IMR-90 (cell line): ENCODE data around the gene CNFN. TPM values are rescaled to one million over a fixed set of nuclear protein-coding genes. Genes with fewer than 3 reads are reported as not detected.
"Not testable (repeated sequence)": the region's sequence is repeated elsewhere in the genome, so short reads cannot be mapped to it uniquely, and the experiment has no call there.

Source experiments
- ATAC-seq: fragments of 200-7000 bp; cut with Tn5 transposase; 2 replicates; pipeline ENCODE4 v1.9.1; 2020; ENCODE audit warnings: low read depth, mild to moderate bottlenecking, moderate library complexity
- BruUV-seq: library from RNA; stranded (reverse); fragments of 400-500 nt; replicated peaks from 2 replicates; lab custom pipeline; 2021; lab: Mats Ljungman, UMichigan
- CTCF ChIA-PET: fragments of 300-600 bp; formaldehyde crosslinking; extraction: SDS; loops from one replicate; lab custom pipeline; 2021; ENCODE audit warnings: antibody characterized with exemption; lab: Yijun Ruan, JAX
- POLR2A ChIA-PET: fragments of 300-600 bp; sonication (Branson Sonifier 250); formaldehyde crosslinking; loops from one replicate; lab custom pipeline; 2022; ENCODE audit warnings: antibody characterized with exemption; ENCODE audit not compliant: unreplicated experiment; lab: Charles Lee
- DNase-seq: peaks from one replicate; pipeline ENCODE4 v3.0.0; 2013
- H2AFZ ChIP-seq: replicated peaks from 2 replicates; pipeline ENCODE3; 2013; ENCODE audit warnings: low read length, mild to moderate bottlenecking; ENCODE audit not compliant: poor library complexity
- H2AK5ac ChIP-seq: 2 replicates; pipeline ENCODE4 v1.6.1; 2013; ENCODE audit warnings: low read depth, low read length, inconsistent platforms
- H2AK9ac ChIP-seq: replicated peaks from 2 replicates; pipeline ENCODE3; 2013; ENCODE audit warnings: mild to moderate bottlenecking, low read depth, low read length, moderate library complexity; ENCODE audit not compliant: poor library complexity
- H2BK120ac ChIP-seq: 2 replicates; pipeline ENCODE4 v1.6.1; 2013; ENCODE audit warnings: low read depth, low read length, inconsistent platforms
- H2BK15ac ChIP-seq: 3 replicates; pipeline ENCODE4 v1.6.1; 2013; ENCODE audit warnings: low read depth, low read length, inconsistent platforms
- H2BK20ac ChIP-seq: 2 replicates; pipeline ENCODE4 v1.6.1; 2013; ENCODE audit warnings: low read depth, mild to moderate bottlenecking, inconsistent platforms, low read length, moderate library complexity
- H2BK5ac ChIP-seq: 2 replicates; pipeline ENCODE4 v1.6.1; 2013; ENCODE audit warnings: mild to moderate bottlenecking, low read depth, low read length, inconsistent platforms; ENCODE audit not compliant: poor library complexity, severe bottlenecking
- H3K14ac ChIP-seq: replicated peaks from 2 replicates; pipeline ENCODE4 v1.6.1; 2013; ENCODE audit warnings: low read depth, low read length, inconsistent platforms
- H3K18ac ChIP-seq: 2 replicates; pipeline ENCODE4 v1.6.1; 2013; ENCODE audit warnings: low read depth, low read length, control low read depth
- H3K23ac ChIP-seq: 2 replicates; pipeline ENCODE4 v1.6.1; 2013; ENCODE audit warnings: low read depth, low read length, inconsistent platforms
- H3K27ac ChIP-seq: 2 replicates; pipeline ENCODE4 v1.5.1; 2013; ENCODE audit warnings: mild to moderate bottlenecking, control low read depth, low read length; ENCODE audit not compliant: insufficient read depth
- H3K27me3 ChIP-seq: 2 replicates; pipeline ENCODE4 v1.6.1; 2013; ENCODE audit warnings: low read length; ENCODE audit not compliant: control insufficient read depth, insufficient read depth
- H3K36me3 ChIP-seq: 2 replicates; pipeline ENCODE4 v1.6.1; 2013; ENCODE audit warnings: low read length, mixed read lengths; ENCODE audit not compliant: control insufficient read depth, insufficient read depth
- H3K4ac ChIP-seq: 2 replicates; pipeline ENCODE4 v1.6.1; 2013; ENCODE audit warnings: low read depth, low read length, inconsistent platforms
- H3K4me1 ChIP-seq: 2 replicates; pipeline ENCODE4 v1.6.1; 2013; ENCODE audit warnings: low read length, mixed read lengths; ENCODE audit not compliant: control insufficient read depth, insufficient read depth
- H3K4me2 ChIP-seq: 2 replicates; pipeline ENCODE4 v1.6.1; 2013; ENCODE audit warnings: low read depth, mild to moderate bottlenecking, control low read depth, low read length, moderate library complexity
- H3K4me3 ChIP-seq: 2 replicates; pipeline ENCODE4 v1.5.1; 2013; ENCODE audit warnings: low read depth, mild to moderate bottlenecking, control low read depth, low read length, moderate library complexity; ENCODE audit not compliant: insufficient read depth
- H3K56ac ChIP-seq: 2 replicates; pipeline ENCODE4 v1.6.1; 2013; ENCODE audit warnings: low read length, inconsistent platforms; ENCODE audit not compliant: insufficient read depth; ENCODE audit errors: extremely low read depth
- H3K79me1 ChIP-seq, 2 experiments: 2 replicates each; pipeline ENCODE4 v1.6.1; 2013; ENCODE audit warnings: low read length in 2 of 2, inconsistent platforms in 1 of 2, low read depth in 1 of 2
- H3K9ac ChIP-seq: 2 replicates; pipeline ENCODE4 v1.6.1; 2013; ENCODE audit warnings: low read depth, low read length, control low read depth
- H3K9me1 ChIP-seq: 2 replicates; pipeline ENCODE4 v1.6.1; 2013; ENCODE audit warnings: low read length, inconsistent platforms; ENCODE audit not compliant: insufficient read depth
- H3K9me3 ChIP-seq: 2 replicates; pipeline ENCODE4 v1.6.1; 2013; ENCODE audit warnings: low read length; ENCODE audit not compliant: control insufficient read depth, insufficient read depth
- H4K20me1 ChIP-seq: 2 replicates; pipeline ENCODE4 v1.6.1; 2013; ENCODE audit warnings: low read length, inconsistent platforms; ENCODE audit not compliant: insufficient read depth
- H4K5ac ChIP-seq: 2 replicates; pipeline ENCODE4 v1.6.1; 2013; ENCODE audit warnings: mild to moderate bottlenecking, low read depth, low read length, control low read depth
- H4K8ac ChIP-seq, 2 experiments: 2 replicates each; pipeline ENCODE4 v1.6.1; 2013; ENCODE audit warnings: low read depth in 2 of 2, low read length in 2 of 2, control low read depth in 1 of 2, inconsistent platforms in 1 of 2
- H4K91ac ChIP-seq: 2 replicates; pipeline ENCODE4 v1.6.1; 2013; ENCODE audit warnings: low read depth, low read length, inconsistent platforms; ENCODE audit not compliant: insufficient read depth
- CTCF ChIP-seq: conservative IDR thresholded peaks from 2 replicates; pipeline ENCODE4 v1.5.1; 2012; ENCODE audit warnings: mild to moderate bottlenecking, low read depth, low read length, improper control_type of control experiment
- RFX5 ChIP-seq: IDR thresholded peaks from 2 replicates; pipeline ENCODE4 v1.8.0; 2012; ENCODE audit warnings: low read depth, mild to moderate bottlenecking, low read length, moderate library complexity
- USF2 ChIP-seq: fragments of 150-350 bp; IDR thresholded peaks from 2 replicates; pipeline ENCODE4 v1.6.1; 2017; ENCODE audit warnings: mild to moderate bottlenecking, antibody characterized with exemption, low read length, low read depth
- WGBS, 2 experiments: methylation state at CpG; one replicate each; pipeline versions ENCODE4 v1.1.5 to v1.1.7; 2013; ENCODE audit warnings: missing lambda C conversion rate in 2 of 2; ENCODE audit not compliant: insufficient read length in 1 of 2; ENCODE audit errors: extremely low coverage in 2 of 2; 5-methylcytosine and 5-hydroxymethylcytosine counted together
- dilution Hi-C: fragments of 300-500 bp; cut with HindIII; formaldehyde crosslinking; loops from one replicate; pipeline ENCODE4 v1.14.3; 2018; ENCODE audit warnings: low sequenced_read_pairs; ENCODE audit not compliant: unreplicated experiment
- in situ Hi-C: fragments of 300-500 bp; cut with MboI; formaldehyde crosslinking; loops from 3 replicates; pipeline ENCODE4 v1.14.3; 2019; ENCODE audit warnings: low sequenced_read_pairs, inconsistent platforms, mixed read lengths
- intact Hi-C: fragments of 100-400 bp; cut with micrococcal nuclease; formaldehyde crosslinking; loops from 2 replicates; pipeline ENCODE4 v1.10.0; 2022
- polyA plus RNA-seq, 3 experiments: library from polyadenylated mRNA; depleted of rRNA; stranded (reverse); fragments of >200 nt; gene quantifications; 2 replicates each; pipeline ENCODE4 v1.2.3, GENCODE V29; 2012; ENCODE audit warnings: low replicate concordance in 1 of 3
- total RNA-seq: library from RNA; depleted of rRNA; stranded (reverse); fragments of >200 nt; gene quantifications from 2 replicates; pipeline ENCODE4 v1.2.3, GENCODE V29; 2012

CNFN gene
- total and polyA plus RNA-seq, 2 of the 4 experiments (the other 2 are of a cell fraction): 1.2 TPM; not detected in 1

DNA sequence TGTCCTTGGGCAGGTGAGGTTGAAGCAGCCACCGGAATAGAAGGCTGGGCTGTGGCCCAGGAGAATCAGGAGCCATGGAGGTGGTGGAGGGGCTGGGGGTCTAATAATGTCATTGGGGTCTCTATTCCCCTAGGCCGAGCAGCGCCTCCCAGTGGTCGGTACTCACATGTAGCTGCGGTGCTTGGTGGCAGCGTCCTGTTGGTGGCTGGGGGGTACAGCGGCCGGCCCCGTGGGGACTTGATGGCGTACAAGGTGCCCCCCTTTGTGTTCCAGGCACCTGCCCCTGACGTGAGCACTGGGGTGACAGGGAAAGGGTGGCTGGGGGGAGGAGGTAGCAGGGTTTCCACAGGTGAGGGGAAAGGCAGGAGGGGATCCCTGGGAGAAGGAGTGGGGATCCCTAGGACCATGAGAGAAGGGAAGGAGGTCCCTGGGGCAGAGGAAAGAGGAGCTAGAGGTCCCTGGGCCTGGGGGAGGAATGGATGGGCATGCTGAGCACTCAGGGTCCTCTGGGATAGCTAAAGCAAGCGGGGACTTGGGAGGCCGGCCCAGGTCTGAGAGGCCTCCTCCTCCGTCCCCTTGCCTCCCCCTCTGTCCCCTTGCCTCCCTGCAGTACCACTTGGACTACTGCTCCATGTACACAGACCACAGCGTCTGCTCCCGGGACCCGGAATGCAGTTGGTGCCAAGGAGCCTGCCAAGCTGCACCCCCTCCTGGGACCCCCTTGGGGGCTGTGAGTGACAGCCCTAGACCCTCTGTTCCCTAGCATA lies 46.6 kb downstream of the CNFN start:
- no peaks in the 10 kb centered on the region; the same call in 1 of the 2 replicates for H3K9me1 ChIP-seq
- H4K91ac ChIP-seq: no peak overlapping the region
- 79% methylated on average over 11 of the region's 17 CpGs; no CpG with 5 or more reads in 1 of the 2 experiments for WGBS, 2 experiments
- H2AFZ ChIP-seq: no peak overlapping the region
- ChIA-PET POLR2A (no interaction called here), CTCF (interaction anchor here (1.2 kb wide), 1 partner anchor 12 kb away, joined by 3 read pairs; no protein-coding TSS in a partner anchor)
- H2BK120ac ChIP-seq: no peak overlapping the region
- no peak overlapping the region for H2AK5ac ChIP-seq
- no peak overlapping the region for H2BK20ac ChIP-seq
- no peak overlapping the region for H3K9ac ChIP-seq
- H3K36me3 ChIP-seq: peaks cover 18% of the 10 kb centered on the region; the same call in 1 of the 2 replicates
- H3K4ac ChIP-seq: no peak overlapping the region
- no peak for DNase-seq
- no TSS peak for BruUV-seq
- dilution Hi-C loops (no loop called here), intact Hi-C loops (no loop called here), in situ Hi-C loops (no loop called here)
- H2BK15ac ChIP-seq: no peak overlapping the region
- no peaks in the 10 kb centered on the region; the same call in 1 of the 2 replicates for H3K4me1 ChIP-seq
- H3K27me3 ChIP-seq: no peaks in the 10 kb centered on the region
- H3K79me1 ChIP-seq: no peaks in the 10 kb centered on the region
- no peak overlapping the region for H3K4me3 ChIP-seq
- no peak overlapping the region for H3K23ac ChIP-seq
- no peak overlapping the region for H3K4me2 ChIP-seq
- H3K27ac ChIP-seq: no peak overlapping the region
- no peak overlapping the region for H2AK9ac ChIP-seq
- no peak overlapping the region for H3K14ac ChIP-seq
- peak; percentile 10; the same call in 1 of the 2 replicates for TF ChIP-seq CTCF
- no peak for TF ChIP-seq RFX5
- no peak for TF ChIP-seq USF2
- no peak for ATAC-seq
- H4K8ac ChIP-seq: no peak overlapping the region
- no peaks in the 10 kb centered on the region for H4K20me1 ChIP-seq
- H4K5ac ChIP-seq: no peak overlapping the region
- H3K9me3 ChIP-seq: no peaks in the 10 kb centered on the region
- no peak overlapping the region for H3K56ac ChIP-seq
- no peak overlapping the region for H2BK5ac ChIP-seq
- no peak overlapping the region for H3K18ac ChIP-seq

DNA sequence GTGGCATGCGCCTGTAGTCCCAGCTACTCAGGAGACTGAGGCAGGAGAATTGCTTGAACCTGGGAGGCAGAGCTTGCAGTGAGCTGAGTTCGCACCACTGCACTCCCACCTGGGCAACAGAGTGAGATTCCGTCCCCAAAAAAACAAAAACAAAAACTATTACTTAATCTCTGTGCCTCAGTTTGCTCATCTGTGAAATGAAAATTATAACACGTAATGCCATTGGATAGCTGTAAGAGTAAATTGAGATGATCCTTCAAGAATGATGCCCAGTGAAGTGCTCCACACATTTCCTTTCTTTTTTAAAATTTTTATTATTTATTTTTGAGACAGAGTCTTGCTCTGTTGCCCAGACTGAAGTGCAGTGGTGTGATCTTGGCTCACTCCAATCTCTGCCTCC lies 50.2 kb downstream of the CNFN start:
- H2AFZ ChIP-seq, H4K91ac ChIP-seq, intact Hi-C loops, H3K27me3 ChIP-seq, H4K8ac ChIP-seq, H3K4me1 ChIP-seq, H2BK20ac ChIP-seq, H3K23ac ChIP-seq, ATAC-seq, CTCF ChIA-PET, H2BK5ac ChIP-seq, H2AK5ac ChIP-seq, H2BK120ac ChIP-seq, BruUV-seq, H3K9me3 ChIP-seq, H2AK9ac ChIP-seq, dilution Hi-C loops, H3K27ac ChIP-seq, DNase-seq, H2BK15ac ChIP-seq, H3K79me1 ChIP-seq, H3K4ac ChIP-seq, in situ Hi-C loops, H4K20me1 ChIP-seq, H4K5ac ChIP-seq, H3K14ac ChIP-seq, H3K18ac ChIP-seq, POLR2A ChIA-PET, H3K9ac ChIP-seq, H3K4me2 ChIP-seq, H3K9me1 ChIP-seq, H3K4me3 ChIP-seq, H3K56ac ChIP-seq: not testable (repeated sequence)
- WGBS, 2 experiments: 100% methylated on average over 1 of the region's 4 CpGs; no CpG with 5 or more reads in 1 of the 2 experiments
- peaks cover 32% of the 10 kb centered on the region for H3K36me3 ChIP-seq
